ENCODE measurements around the gene RACK1. TPM values are rescaled to one million over a fixed set of nuclear protein-coding genes. Genes with fewer than 3 reads are reported as not detected.

The RACK1 gene
- total and polyA plus RNA-seq, 2 donors: 2,214 to 4,509 TPM

GRCh38 chr5:181231432-181231831 is 12.3 kb downstream of the RACK1 start:
- Histone ChIP-seq H3K27ac (ENCODE audit: low read depth in 1 of 2, low read length in 1 of 2) (peak overlapping the region in 1 of 2 donors; percentile 97), H3K4me1 (ENCODE audit: control insufficient read depth in 2 of 2, insufficient read depth in 2 of 2, low read length in 2 of 2) (peaks cover 24 to 43% of the 10 kb centered on the region in 2 donors), H3K4me3 (ENCODE audit: low read length in 2 of 2) (no peak overlapping the region), H3K27me3 (ENCODE audit: control insufficient read depth in 2 of 2, insufficient read depth in 1 of 2, low read length in 1 of 2) (no peaks in the 10 kb centered on the region), H3K36me3 (ENCODE audit: control insufficient read depth in 2 of 2, insufficient read depth in 2 of 2, low read length in 1 of 2) (peaks cover 52 to 63% of the 10 kb centered on the region in 2 donors), H3K9me3 (ENCODE audit: control insufficient read depth in 2 of 2, insufficient read depth in 1 of 2, low read length in 1 of 2) (peaks cover 0 to 2% of the 10 kb centered on the region in 2 donors)
- 85% methylated on average over 7 of the region's 7 CpGs for WGBS
- DNase-seq (ENCODE audit: low read depth in 6 of 9, low spot score in 9 of 9): no peak

DNA sequence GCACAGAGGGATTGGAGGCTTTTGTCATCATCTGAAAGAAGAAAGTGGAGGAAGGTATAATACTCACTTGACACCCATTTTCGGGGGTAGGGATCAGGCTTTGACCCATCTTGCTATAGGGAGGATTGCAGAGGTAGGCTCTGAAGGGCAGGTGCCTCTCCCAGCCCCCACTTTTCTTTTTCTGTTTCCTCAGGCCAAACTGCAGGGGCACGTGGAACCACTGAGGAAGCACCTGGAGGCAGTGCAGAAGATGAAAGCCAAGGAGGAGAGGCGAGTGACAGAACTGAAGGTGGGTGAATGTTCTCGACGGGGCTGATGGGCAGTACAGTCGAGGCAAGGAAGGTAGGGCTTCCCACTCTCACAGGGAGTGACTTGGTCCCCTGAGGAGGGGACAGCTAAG is 13.2 kb downstream of the RACK1 start:
- Histone ChIP-seq H3K36me3 (ENCODE audit: control insufficient read depth in 2 of 2, insufficient read depth in 2 of 2, low read length in 1 of 2) (peaks cover 43 to 54% of the 10 kb centered on the region in 2 donors), H3K9me3 (ENCODE audit: control insufficient read depth in 2 of 2, insufficient read depth in 1 of 2, low read length in 1 of 2) (peaks cover 0 to 2% of the 10 kb centered on the region in 2 donors), H3K4me3 (ENCODE audit: low read length in 2 of 2) (peak overlapping the region; percentile 16 to 28), H3K4me1 (ENCODE audit: control insufficient read depth in 2 of 2, insufficient read depth in 2 of 2, low read length in 2 of 2) (peaks cover 30 to 50% of the 10 kb centered on the region in 2 donors), H3K27ac (ENCODE audit: low read depth in 1 of 2, low read length in 1 of 2) (peak overlapping the region; percentile 55 to 97), H3K27me3 (ENCODE audit: control insufficient read depth in 2 of 2, insufficient read depth in 1 of 2, low read length in 1 of 2) (no peaks in the 10 kb centered on the region)
- 6% methylated on average over 6 of the region's 6 CpGs for WGBS
- peak in 4 of 9 donors; percentile 74 to 89 (median 77) for DNase-seq (ENCODE audit: low read depth in 6 of 9, low spot score in 9 of 9)

DNA sequence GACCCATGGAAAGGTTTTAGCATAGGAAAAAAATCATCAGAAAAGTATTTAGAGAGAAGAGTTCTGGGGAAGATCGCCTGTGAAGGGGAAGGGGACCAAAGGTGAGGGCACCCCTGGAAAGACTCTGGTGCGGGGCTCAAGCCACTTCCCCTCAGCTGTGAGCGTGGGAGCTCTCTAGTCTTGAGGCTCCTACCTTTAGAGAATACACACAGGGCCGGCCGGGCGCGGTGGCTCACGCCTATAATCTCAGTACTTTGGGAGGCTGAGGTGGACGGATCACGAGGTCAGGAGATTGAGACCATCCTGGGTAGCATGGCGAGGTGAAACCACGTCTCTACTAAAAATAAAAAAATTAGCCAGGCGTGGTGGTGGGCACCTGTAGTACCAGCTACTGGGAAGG is 13.7 kb downstream of the RACK1 start:
- peaks cover 38 to 52% of the 10 kb centered on the region in 2 donors for H3K36me3 ChIP-seq (ENCODE audit: control insufficient read depth in 2 of 2, insufficient read depth in 2 of 2, low read length in 1 of 2)
- 65% methylated on average over 13 of the region's 13 CpGs for WGBS

DNA sequence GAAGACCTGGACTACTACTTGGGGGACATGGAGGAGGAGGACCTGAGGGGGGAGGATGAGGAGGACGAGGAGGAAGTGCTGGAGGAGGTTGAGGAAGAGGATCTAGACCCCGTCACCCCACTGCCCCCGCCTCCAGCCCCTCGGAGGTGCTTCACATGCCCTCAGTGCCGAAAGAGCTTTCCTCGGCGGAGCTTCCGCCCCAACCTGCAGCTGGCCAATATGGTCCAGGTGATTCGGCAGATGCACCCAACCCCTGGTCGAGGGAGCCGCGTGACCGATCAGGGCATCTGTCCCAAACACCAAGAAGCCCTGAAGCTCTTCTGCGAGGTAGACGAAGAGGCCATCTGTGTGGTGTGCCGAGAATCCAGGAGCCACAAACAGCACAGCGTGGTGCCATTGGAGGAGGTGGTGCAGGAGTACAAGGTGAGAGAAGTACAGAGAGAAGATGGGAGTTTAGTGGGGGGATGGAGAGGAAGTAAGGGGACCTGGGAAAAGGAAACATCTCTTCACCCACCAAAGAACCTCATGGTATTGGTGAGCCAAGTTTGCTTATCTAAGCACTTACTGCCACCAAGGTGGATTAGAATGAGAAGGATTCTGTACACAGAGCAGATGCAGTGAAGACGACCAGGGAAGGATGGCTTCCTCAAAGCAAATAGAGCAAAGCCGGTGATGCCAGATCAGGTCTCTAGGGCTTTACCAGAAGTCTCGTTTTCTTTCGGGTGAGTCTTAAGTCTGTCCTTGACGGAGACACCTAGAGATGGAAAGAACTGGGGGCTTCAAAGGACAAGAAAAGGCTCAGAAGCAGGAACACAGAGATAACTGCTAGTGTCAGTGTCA is 19.1 kb downstream of the RACK1 start:
- DNase-seq (ENCODE audit: low read depth in 6 of 9, low spot score in 9 of 9): peak in 1 of 9 donors; percentile 50
- H3K27me3 ChIP-seq (ENCODE audit: control insufficient read depth in 2 of 2, insufficient read depth in 1 of 2, low read length in 1 of 2): peaks cover 0 to 18% of the 10 kb centered on the region in 2 donors
- peak overlapping the region; percentile 64 to 91 for H3K4me3 ChIP-seq (ENCODE audit: low read length in 2 of 2)
- H3K27ac ChIP-seq (ENCODE audit: low read depth in 1 of 2, low read length in 1 of 2): peak overlapping the region; percentile 94 to 98
- H3K36me3 ChIP-seq (ENCODE audit: control insufficient read depth in 2 of 2, insufficient read depth in 2 of 2, low read length in 1 of 2): peaks cover 3 to 13% of the 10 kb centered on the region in 2 donors
- H3K9me3 ChIP-seq (ENCODE audit: control insufficient read depth in 2 of 2, insufficient read depth in 1 of 2, low read length in 1 of 2): peaks cover 0 to under 1% of the 10 kb centered on the region in 2 donors
- peaks cover 31 to 51% of the 10 kb centered on the region in 2 donors for H3K4me1 ChIP-seq (ENCODE audit: control insufficient read depth in 2 of 2, insufficient read depth in 2 of 2, low read length in 2 of 2)
- 59% methylated on average over 22 of the region's 22 CpGs for WGBS

More for the DNA sequence above, 13.7 kb downstream of the RACK1 start:
- peaks cover 0 to 2% of the 10 kb centered on the region in 2 donors for H3K9me3 ChIP-seq (ENCODE audit: control insufficient read depth in 2 of 2, insufficient read depth in 1 of 2, low read length in 1 of 2)
- H3K4me1 ChIP-seq (ENCODE audit: control insufficient read depth in 2 of 2, insufficient read depth in 2 of 2, low read length in 2 of 2): peaks cover 35 to 55% of the 10 kb centered on the region in 2 donors
- DNase-seq (ENCODE audit: low read depth in 6 of 9, low spot score in 9 of 9): peak in 1 of 9 donors; percentile 39
- H3K4me3 ChIP-seq (ENCODE audit: low read length in 2 of 2): peak overlapping the region; percentile 28 to 29
- H3K27ac ChIP-seq (ENCODE audit: low read depth in 1 of 2, low read length in 1 of 2): peak overlapping the region; percentile 73 to 97
- no peaks in the 10 kb centered on the region for H3K27me3 ChIP-seq (ENCODE audit: control insufficient read depth in 2 of 2, insufficient read depth in 1 of 2, low read length in 1 of 2)

GRCh38 chr5:181223729-181224389 is 19.8 kb downstream of the RACK1 start:
- WGBS: 3% methylated on average over 31 of the region's 31 CpGs
- Histone ChIP-seq H3K9me3 (ENCODE audit: control insufficient read depth in 2 of 2, insufficient read depth in 1 of 2, low read length in 1 of 2) (peaks cover 0 to 4% of the 10 kb centered on the region in 2 donors), H3K27ac (ENCODE audit: low read depth in 1 of 2, low read length in 1 of 2) (peak overlapping the region; percentile 94 to 98), H3K4me1 (ENCODE audit: control insufficient read depth in 2 of 2, insufficient read depth in 2 of 2, low read length in 2 of 2) (peaks cover 23 to 44% of the 10 kb centered on the region in 2 donors), H3K4me3 (ENCODE audit: low read length in 2 of 2) (peak overlapping the region; percentile 64 to 91), H3K36me3 (ENCODE audit: control insufficient read depth in 2 of 2, insufficient read depth in 2 of 2, low read length in 1 of 2) (peaks cover 3 to 13% of the 10 kb centered on the region in 2 donors), H3K27me3 (ENCODE audit: control insufficient read depth in 2 of 2, insufficient read depth in 1 of 2, low read length in 1 of 2) (peaks cover 0 to 24% of the 10 kb centered on the region in 2 donors)
- peak in 1 of 9 donors; percentile 71 for DNase-seq (ENCODE audit: low read depth in 6 of 9, low spot score in 9 of 9)

GRCh38 chr5:181223058-181223728 is 20.5 kb downstream of the RACK1 start, which contains the start of gene TRIM41:
Gene TRIM41, plus strand, starts transcription at chr5:181223281. Its CDS starts 719 bp downstream, at chr5:181224000.
- DNase-seq (ENCODE audit: low read depth in 6 of 9, low spot score in 9 of 9): peak; percentile 89 to 99 (median 96)
- Histone ChIP-seq H3K4me1 (ENCODE audit: control insufficient read depth in 2 of 2, insufficient read depth in 2 of 2, low read length in 2 of 2) (peaks cover 19 to 46% of the 10 kb centered on the region in 2 donors), H3K27me3 (ENCODE audit: control insufficient read depth in 2 of 2, insufficient read depth in 1 of 2, low read length in 1 of 2) (peaks cover 0 to 31% of the 10 kb centered on the region in 2 donors), H3K27ac (ENCODE audit: low read depth in 1 of 2, low read length in 1 of 2) (peak within 1 kb of the TSS; percentile 94 to 98), H3K9me3 (ENCODE audit: control insufficient read depth in 2 of 2, insufficient read depth in 1 of 2, low read length in 1 of 2) (peaks cover 0 to 4% of the 10 kb centered on the region in 2 donors), H3K4me3 (ENCODE audit: low read length in 2 of 2) (peak within 1 kb of the TSS; percentile 64 to 91), H3K36me3 (ENCODE audit: control insufficient read depth in 2 of 2, insufficient read depth in 2 of 2, low read length in 1 of 2) (peaks cover 3 to 13% of the 10 kb centered on the region in 2 donors)
- under 1% methylated on average over 59 of the region's 59 CpGs for WGBS

DNA sequence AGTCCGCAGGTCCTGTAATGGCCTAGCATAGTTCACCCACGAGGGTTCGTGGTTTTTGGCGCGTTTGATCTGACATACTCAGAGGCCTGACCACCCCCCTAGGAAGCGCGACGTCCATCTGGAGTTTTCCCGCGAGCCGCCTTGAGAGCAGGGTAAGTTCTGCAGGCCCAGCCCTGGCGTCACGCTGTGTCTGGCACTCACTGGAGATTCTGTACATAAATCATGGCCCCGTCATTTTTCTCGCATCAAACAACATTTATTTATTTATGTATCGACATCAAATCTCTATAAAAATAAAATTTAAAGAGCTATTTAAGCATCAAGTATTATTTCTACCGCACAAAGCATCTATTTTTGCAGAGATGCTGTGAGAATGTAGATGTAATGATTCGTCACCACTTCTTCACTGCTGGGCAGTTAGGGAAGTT is 21.1 kb downstream of the RACK1 start:
- Histone ChIP-seq H3K27ac (ENCODE audit: low read depth in 1 of 2, low read length in 1 of 2) (peak overlapping the region; percentile 94 to 98), H3K27me3 (ENCODE audit: control insufficient read depth in 2 of 2, insufficient read depth in 1 of 2, low read length in 1 of 2) (peaks cover 0 to 36% of the 10 kb centered on the region in 2 donors), H3K4me1 (ENCODE audit: control insufficient read depth in 2 of 2, insufficient read depth in 2 of 2, low read length in 2 of 2) (peaks cover 24 to 50% of the 10 kb centered on the region in 2 donors), H3K9me3 (ENCODE audit: control insufficient read depth in 2 of 2, insufficient read depth in 1 of 2, low read length in 1 of 2) (peaks cover 0 to 4% of the 10 kb centered on the region in 2 donors), H3K4me3 (ENCODE audit: low read length in 2 of 2) (peak overlapping the region; percentile 64 to 91), H3K36me3 (ENCODE audit: control insufficient read depth in 2 of 2, insufficient read depth in 2 of 2, low read length in 1 of 2) (peaks cover under 1 to 9% of the 10 kb centered on the region in 2 donors)
- under 1% methylated on average over 18 of the region's 18 CpGs for WGBS
- no peak for DNase-seq (ENCODE audit: low read depth in 6 of 9, low spot score in 9 of 9)

- DNase-seq (ENCODE audit: low read depth in 6 of 9, low spot score in 9 of 9): peak; percentile 77 to 96 (median 86)
- Histone ChIP-seq H3K4me1 (ENCODE audit: control insufficient read depth in 2 of 2, insufficient read depth in 2 of 2, low read length in 2 of 2) (peaks cover 28 to 55% of the 10 kb centered on the region in 2 donors), H3K4me3 (ENCODE audit: low read length in 2 of 2) (peak overlapping the region; percentile 64 to 91), H3K27me3 (ENCODE audit: control insufficient read depth in 2 of 2, insufficient read depth in 1 of 2, low read length in 1 of 2) (peaks cover 3 to 43% of the 10 kb centered on the region in 2 donors), H3K27ac (ENCODE audit: low read depth in 1 of 2, low read length in 1 of 2) (peak overlapping the region; percentile 94 to 98), H3K9me3 (ENCODE audit: control insufficient read depth in 2 of 2, insufficient read depth in 1 of 2, low read length in 1 of 2) (peaks cover 0 to 4% of the 10 kb centered on the region in 2 donors), H3K36me3 (ENCODE audit: control insufficient read depth in 2 of 2, insufficient read depth in 2 of 2, low read length in 1 of 2) (peaks cover 0 to 6% of the 10 kb centered on the region in 2 donors)
- WGBS: 8% methylated on average over 50 of the region's 50 CpGs
Observed at GRCh38 chr5:181221792-181222629, 21.7 kb downstream of the RACK1 start.

Data from thymus (tissue), 11 donors.